ENCODE results near the gene OR51T1. TPM values are rescaled to one million over a fixed set of nuclear protein-coding genes. Genes with fewer than 3 reads are reported as not detected.
"Not testable (repeated sequence)": the region's sequence is repeated elsewhere in the genome, so short reads cannot be mapped to it uniquely, and the experiment has no call there.

The OR51T1 gene
- total and polyA plus RNA-seq, 2 donors (not counting 1 experiment from before 2014, with no cell fraction given) = not detected

- Mint-ChIP-seq H3K27ac (no peak overlapping the region), H3K4me1 (no peaks in the 10 kb centered on the region), H3K4me3 (no peak overlapping the region), H3K9me3 (ENCODE audit: insufficient read depth) (no peaks in the 10 kb centered on the region), H3K27me3 (peaks cover 20% of the 10 kb centered on the region)
- no peak overlapping the region for H2AFZ ChIP-seq (ENCODE audit: insufficient read depth, low read depth, low read length, poor library complexity, severe bottlenecking)
- CTCF ChIA-PET = no interaction called here
- no peak overlapping the region for H3K4me3 ChIP-seq (ENCODE audit: control extremely low read depth in 1 of 5, extremely low read depth in 1 of 5, insufficient read depth in 1 of 5, low read depth in 2 of 5, low read length in 4 of 5)
- DNase-seq = no peak
- no peak for ATAC-seq (ENCODE audit: low read depth)
- intact Hi-C loops (cut with micrococcal nuclease) = no loop called here
- H3K27me3 ChIP-seq (replicated peaks in 1 of 4; ENCODE audit: control extremely low read depth in 1 of 4, control insufficient read depth in 3 of 4, insufficient read depth in 4 of 4, low read length in 3 of 4) = no peaks in the 10 kb centered on the region
- peaks cover 0 to 3% (median 0%) of the 10 kb centered on the region in 3 donors for H3K9me3 ChIP-seq (ENCODE audit: control extremely low read depth in 1 of 3, control insufficient read depth in 2 of 3, insufficient read depth in 1 of 3, low read length in 2 of 3)
- 28% methylated on average over 3 of the region's 4 CpGs for WGBS (ENCODE audit: insufficient coverage)
- POLR2A ChIA-PET = no interaction called here
- TF ChIP-seq CTCF (IDR thresholded peaks at IDR 0.05) = no peak
- no peaks in the 10 kb centered on the region for H4K20me1 ChIP-seq (ENCODE audit: control insufficient read depth, insufficient read depth, low read length, poor library complexity, severe bottlenecking)
- no peak overlapping the region for H3K27ac ChIP-seq (ENCODE audit: low read length in 2 of 2)
- no peaks in the 10 kb centered on the region for H3K79me2 ChIP-seq (ENCODE audit: control insufficient read depth, insufficient read depth, low read length)
- no peak overlapping the region for H3K4me2 ChIP-seq (replicated peaks; ENCODE audit: low read depth, low read length, poor library complexity, severe bottlenecking)
- no peak overlapping the region for H3K9ac ChIP-seq (ENCODE audit: low read length)
- no peaks in the 10 kb centered on the region for H3K36me3 ChIP-seq (replicated peaks in 1 of 2; ENCODE audit: control extremely low read depth in 1 of 2, control insufficient read depth in 1 of 2, extremely low read depth in 1 of 2, insufficient read depth in 2 of 2, low read length in 1 of 2)
- no peaks in the 10 kb centered on the region for H3K4me1 ChIP-seq (ENCODE audit: control insufficient read depth in 2 of 2, insufficient read depth in 2 of 2, low read length in 2 of 2)
Observed at GRCh38 chr11:4851033-4851432, 30.7 kb upstream of the OR51T1 start.

GRCh38 chr11:4854286-4854685, 27.4 kb upstream of the OR51T1 start:
- H3K4me1 ChIP-seq (ENCODE audit: control insufficient read depth in 2 of 2, insufficient read depth in 2 of 2, low read length in 2 of 2); H3K4me1 Mint-ChIP-seq; H2AFZ ChIP-seq (ENCODE audit: insufficient read depth, low read depth, low read length, poor library complexity, severe bottlenecking); H3K4me2 ChIP-seq (replicated peaks; ENCODE audit: low read depth, low read length, poor library complexity, severe bottlenecking); H3K27me3 ChIP-seq (replicated peaks in 1 of 4; ENCODE audit: control extremely low read depth in 1 of 4, control insufficient read depth in 3 of 4, insufficient read depth in 4 of 4, low read length in 3 of 4); POLR2A ChIA-PET; H3K4me3 ChIP-seq (ENCODE audit: control extremely low read depth in 1 of 5, extremely low read depth in 1 of 5, insufficient read depth in 1 of 5, low read depth in 2 of 5, low read length in 4 of 5); H3K9me3 ChIP-seq (ENCODE audit: control extremely low read depth in 1 of 3, control insufficient read depth in 2 of 3, insufficient read depth in 1 of 3, low read length in 2 of 3); H3K79me2 ChIP-seq (ENCODE audit: control insufficient read depth, insufficient read depth, low read length); H3K9ac ChIP-seq (ENCODE audit: low read length); H3K27ac Mint-ChIP-seq; H3K36me3 ChIP-seq (replicated peaks in 1 of 2; ENCODE audit: control extremely low read depth in 1 of 2, control insufficient read depth in 1 of 2, extremely low read depth in 1 of 2, insufficient read depth in 2 of 2, low read length in 1 of 2); CTCF ChIA-PET; H4K20me1 ChIP-seq (ENCODE audit: control insufficient read depth, insufficient read depth, low read length, poor library complexity, severe bottlenecking); H3K27ac ChIP-seq (ENCODE audit: low read length in 2 of 2); ATAC-seq (ENCODE audit: low read depth); H3K9me3 Mint-ChIP-seq (ENCODE audit: insufficient read depth); H3K4me3 Mint-ChIP-seq; DNase-seq; intact Hi-C loops (cut with micrococcal nuclease): not testable (repeated sequence)
- H3K27me3 Mint-ChIP-seq = peaks cover 11% of the 10 kb centered on the region
- whole genome bisulfite sequencing (ENCODE audit: insufficient coverage) = 87% methylated on average over 5 of the region's 7 CpGs

Measured in B cell (primary cell).